ENCODE measurements around the gene LZTFL1.

GRCh38 chr3:45785605-45786150, 56.2 kb downstream of the LZTFL1 start:
- TF ChIP-seq POLR2A (IDR thresholded peaks at IDR 0.05) (no peak), EP300 (IDR thresholded peaks at IDR 0.05) (no peak), POLR2AphosphoS5 (IDR thresholded peaks at IDR 0.05) (no peak)
- TF ChIP-seq, protein P1, sequence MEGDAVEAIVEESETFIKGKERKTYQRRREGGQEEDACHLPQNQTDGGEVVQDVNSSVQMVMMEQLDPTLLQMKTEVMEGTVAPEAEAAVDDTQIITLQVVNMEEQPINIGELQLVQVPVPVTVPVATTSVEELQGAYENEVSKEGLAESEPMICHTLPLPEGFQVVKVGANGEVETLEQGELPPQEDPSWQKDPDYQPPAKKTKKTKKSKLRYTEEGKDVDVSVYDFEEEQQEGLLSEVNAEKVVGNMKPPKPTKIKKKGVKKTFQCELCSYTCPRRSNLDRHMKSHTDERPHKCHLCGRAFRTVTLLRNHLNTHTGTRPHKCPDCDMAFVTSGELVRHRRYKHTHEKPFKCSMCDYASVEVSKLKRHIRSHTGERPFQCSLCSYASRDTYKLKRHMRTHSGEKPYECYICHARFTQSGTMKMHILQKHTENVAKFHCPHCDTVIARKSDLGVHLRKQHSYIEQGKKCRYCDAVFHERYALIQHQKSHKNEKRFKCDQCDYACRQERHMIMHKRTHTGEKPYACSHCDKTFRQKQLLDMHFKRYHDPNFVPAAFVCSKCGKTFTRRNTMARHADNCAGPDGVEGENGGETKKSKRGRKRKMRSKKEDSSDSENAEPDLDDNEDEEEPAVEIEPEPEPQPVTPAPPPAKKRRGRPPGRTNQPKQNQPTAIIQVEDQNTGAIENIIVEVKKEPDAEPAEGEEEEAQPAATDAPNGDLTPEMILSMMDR (IDR thresholded peaks at IDR 0.05) = no peak

Data from gastroesophageal sphincter (tissue), 3 donors.